ENCODE results near the gene HPSE2.

DNA sequence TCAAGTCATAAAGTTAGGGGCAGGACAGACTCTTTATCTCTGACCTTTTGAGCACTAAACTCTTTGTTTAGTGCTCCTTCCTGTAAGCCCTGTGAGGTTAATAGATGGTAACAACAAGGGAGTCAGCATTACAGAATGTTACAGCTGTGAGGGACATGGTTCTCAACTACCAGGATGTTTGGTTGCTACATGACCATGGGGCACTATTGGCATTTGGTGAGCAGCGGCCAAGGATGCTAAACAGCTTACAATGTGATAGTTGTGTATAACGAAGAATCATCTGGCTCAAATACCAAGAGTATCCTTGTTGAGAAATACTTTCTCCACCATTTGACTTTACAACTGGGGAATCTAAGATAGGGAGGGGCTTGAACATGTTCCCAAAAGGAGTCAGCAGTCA lies 753.6 kb downstream of the HPSE2 start:
- no peak for TF ChIP-seq CTCF (IDR thresholded peaks at IDR 0.05)
- no peak for TF ChIP-seq EZH2 (IDR thresholded peaks at IDR 0.05; ENCODE audit: borderline replicate concordance, insufficient read depth, low read depth, low read length, poor library complexity, severe bottlenecking)
